OCI-LY1 (cell line): Measurements from ENCODE around the gene STAG1.

Source experiments
- CTCF ChIP-seq: fragments of 200-600 bp; sonication (generic), shearing (Covaris generic); IDR thresholded peaks from 2 replicates; pipeline ENCODE4 v1.5.1; 2017; ENCODE audit warnings: mild to moderate bottlenecking, antibody characterized with exemption, low read length, moderate library complexity, mixed read lengths
- EZH2 ChIP-seq: fragments of 200-600 bp; sonication (generic), shearing (Covaris generic); IDR thresholded peaks from 2 replicates; pipeline ENCODE4 v1.8.0; 2017; ENCODE audit warnings: borderline replicate concordance, mixed run types, mild to moderate bottlenecking, antibody characterized with exemption, low read length, moderate library complexity, mixed read lengths

GRCh38 chr3:136632625-136633081 lies 119.5 kb downstream of the STAG1 start:
- no peak for TF ChIP-seq EZH2
- no peak for TF ChIP-seq CTCF
